ENCODE results near the gene FKRP.
"Not testable (repeated sequence)": the region's sequence is repeated elsewhere in the genome, so short reads cannot be mapped to it uniquely, and the experiment has no call there.

Gene FKRP, protein sequence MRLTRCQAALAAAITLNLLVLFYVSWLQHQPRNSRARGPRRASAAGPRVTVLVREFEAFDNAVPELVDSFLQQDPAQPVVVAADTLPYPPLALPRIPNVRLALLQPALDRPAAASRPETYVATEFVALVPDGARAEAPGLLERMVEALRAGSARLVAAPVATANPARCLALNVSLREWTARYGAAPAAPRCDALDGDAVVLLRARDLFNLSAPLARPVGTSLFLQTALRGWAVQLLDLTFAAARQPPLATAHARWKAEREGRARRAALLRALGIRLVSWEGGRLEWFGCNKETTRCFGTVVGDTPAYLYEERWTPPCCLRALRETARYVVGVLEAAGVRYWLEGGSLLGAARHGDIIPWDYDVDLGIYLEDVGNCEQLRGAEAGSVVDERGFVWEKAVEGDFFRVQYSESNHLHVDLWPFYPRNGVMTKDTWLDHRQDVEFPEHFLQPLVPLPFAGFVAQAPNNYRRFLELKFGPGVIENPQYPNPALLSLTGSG

DNA sequence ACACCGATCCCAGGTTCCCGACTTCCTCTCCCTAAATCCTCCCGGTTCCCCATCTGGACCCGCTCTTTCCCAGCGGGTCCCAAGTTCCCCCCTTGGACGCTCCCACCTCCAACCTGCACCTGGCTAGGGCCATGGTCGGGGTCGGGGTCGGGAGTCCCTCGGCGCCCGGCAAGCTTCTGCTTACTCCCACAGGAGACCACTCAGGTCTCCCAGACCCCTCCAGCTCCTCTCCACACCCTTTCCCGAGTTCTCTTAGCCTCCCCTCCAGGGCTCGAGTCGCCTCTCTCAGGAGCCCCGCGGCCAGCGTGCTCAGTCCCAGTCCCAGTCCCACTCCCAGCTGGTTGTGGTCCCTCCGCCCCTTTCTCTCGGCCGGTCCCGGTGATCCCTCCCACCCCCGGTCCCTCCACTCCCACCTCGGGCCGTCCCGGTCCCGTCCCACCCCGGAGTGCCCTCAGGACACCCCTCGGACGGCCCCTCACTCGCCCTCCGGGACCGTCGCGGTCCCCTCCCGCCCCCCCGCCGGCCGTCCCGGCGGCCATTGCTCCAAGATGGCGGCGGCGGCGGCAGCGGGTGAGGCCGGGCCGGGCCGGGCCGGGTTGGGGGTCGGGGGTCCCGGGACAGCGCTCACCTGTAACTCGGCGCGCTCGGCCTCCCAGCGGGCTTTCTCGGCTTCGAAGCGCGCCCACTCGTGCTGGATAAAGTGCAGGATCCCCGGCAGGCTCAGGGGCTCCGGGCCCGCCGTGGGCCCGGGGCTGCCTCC lies at the start of gene FKRP:
FKRP (plus strand) TSS at position 537 of the 760 bp plus-strand sequence. CDS start 9,394 bp downstream, outside the sequence.
- DNase-seq: peak; percentile 81

DNA sequence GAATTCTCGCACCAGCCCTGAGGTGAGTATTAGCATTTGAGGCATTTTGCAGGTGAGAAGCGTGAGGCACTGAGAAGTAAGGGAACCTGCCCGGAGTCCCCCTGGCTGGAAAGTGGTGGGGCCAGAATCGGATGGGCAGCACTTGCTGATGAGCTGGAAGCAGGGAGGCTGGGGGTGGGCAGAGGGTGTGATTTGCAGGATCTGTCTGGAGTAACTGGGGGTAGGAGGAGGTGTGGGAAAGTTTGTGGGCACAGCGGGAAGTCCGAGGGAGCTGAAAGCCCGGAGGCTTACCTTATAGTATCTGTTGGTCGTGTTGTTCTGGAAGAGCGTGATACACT lies 49.0 kb upstream of the FKRP start:
- DNase-seq: no peak

DNA sequence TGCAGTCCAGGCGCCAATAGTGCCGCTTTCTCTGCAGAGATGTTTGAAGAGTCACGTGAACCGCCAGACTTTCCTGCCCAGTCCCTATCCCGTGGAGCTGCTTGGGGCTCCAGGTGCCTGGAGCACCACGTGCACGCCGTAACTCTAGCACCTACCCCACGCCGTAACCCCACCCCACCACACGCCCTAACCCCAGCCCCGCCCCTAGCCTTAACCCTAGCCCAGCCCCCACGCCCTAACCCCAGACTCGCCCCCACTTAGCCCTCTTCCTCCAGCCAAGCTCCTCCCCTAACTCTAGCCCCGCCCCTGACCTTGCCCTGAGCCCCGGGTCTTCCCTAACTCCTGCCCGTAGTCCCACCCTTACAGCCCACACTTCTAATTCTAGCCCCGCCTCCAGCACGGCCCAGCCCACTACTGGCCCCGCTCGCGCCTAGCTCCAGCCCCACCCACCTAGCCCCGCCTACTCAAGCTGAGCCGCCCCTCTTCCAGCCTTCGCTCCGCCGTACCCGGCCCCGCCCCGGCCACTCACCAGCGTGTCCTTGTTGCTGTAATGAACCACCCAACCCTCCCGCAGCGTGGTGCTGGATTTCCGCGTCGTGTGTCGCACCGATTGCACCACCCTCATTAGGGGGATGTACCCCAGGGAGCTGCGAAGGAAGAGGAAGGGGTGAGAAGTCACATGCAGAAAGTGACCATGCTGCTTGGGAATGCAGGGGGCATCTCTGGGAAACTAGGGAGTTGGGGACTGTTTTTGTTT lies 48.5 kb upstream of the FKRP start:
- no peak for DNase-seq

DNA sequence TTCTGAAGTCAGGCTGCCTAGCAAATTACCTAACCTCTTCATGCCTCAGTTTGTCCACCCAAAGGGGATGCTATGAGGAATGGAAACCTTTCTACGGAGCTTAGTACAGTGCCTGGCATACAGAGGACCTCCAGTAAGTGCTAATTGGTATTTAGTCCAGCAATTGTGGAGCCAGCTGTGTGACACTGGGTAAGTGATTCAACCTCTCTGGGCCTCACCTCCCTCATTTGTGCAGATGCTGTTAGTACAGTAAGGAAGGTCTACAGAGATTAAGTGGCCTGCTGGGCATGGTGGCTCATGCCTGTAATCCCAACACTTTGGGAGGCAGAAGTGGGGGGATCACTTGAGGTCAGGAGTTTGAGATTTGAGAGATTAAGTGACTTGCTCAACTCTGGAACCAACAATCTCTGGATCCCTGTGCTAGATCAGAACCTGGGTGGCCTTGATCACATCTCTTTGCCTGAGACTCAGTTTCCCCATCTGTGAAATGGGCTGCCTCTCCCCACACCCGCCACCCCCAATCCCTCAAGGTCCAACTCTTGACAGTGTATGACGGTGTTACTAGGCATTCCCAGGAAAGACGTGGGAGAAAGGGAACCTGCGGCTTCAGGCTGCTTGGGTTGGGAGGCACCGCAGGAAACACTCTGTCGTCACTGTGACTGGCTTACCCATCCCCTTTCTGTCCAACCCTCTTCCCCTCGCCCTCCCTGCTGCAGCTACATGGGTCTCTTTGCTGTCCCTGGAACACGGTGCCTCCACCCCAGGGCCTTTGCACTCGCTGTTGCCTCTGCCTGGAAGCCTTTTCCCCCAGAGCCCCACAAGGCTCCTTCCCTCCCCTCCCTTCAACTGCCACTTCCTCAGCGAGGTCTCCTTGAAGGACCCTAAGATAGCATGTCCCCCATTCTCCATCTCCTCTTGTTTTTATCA lies 47.2 kb upstream of the FKRP start:
- DNase-seq: no peak

DNA sequence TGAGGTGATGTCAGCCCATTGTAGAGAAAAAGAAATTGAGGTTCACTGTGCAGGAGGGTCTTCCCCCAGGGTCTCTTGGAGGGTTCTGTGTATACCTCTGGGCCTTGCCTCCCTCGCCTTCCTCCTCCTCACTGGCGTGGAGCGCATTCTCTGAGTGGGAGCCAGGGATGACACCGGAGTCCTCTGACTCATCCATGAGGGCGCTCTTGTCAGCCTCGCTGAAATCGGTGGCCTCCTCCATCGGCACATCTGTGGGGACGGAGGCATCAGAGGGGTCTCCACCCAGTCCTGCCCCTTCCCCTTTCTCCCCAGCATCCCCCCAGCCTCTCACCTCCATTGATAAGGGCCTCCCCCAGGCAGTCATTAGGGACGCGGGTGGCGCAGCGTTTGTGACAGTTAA lies 45.2 kb upstream of the FKRP start:
- DNase-seq: no peak

DNA sequence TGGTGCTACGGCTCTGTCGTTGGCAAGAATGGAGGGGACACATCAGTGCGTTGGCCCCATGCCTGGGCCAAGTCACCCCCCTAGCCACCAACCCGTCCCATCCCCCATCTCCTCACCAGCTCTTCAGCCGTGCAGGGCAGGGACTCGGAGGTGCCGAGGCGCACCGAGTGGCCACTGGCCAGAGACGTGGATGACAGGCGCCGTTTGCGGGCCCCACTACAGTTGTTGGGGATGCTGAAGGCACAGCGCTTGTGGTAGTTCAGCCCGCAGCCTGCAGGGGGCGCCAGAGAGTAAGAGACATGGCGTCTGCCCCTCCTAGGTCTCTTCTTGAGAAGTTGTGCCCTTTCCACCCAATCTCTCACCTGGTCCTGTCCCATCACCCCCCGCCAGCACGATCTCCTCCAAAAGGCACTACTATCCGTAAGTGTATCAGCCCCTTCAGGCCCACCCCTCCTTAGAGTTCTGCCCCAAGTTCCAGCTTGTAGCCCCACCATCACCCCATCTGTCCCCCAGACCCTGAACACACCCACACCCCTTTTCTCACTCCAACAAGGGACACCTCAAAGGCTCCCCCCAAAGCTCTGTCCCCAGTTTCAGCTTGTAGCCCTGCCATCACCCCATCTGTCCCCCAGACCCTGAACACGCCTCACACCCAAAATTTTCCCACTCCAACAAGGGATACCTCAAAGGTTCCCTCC lies 41.3 kb upstream of the FKRP start:
- peak; percentile 95 for DNase-seq

DNA sequence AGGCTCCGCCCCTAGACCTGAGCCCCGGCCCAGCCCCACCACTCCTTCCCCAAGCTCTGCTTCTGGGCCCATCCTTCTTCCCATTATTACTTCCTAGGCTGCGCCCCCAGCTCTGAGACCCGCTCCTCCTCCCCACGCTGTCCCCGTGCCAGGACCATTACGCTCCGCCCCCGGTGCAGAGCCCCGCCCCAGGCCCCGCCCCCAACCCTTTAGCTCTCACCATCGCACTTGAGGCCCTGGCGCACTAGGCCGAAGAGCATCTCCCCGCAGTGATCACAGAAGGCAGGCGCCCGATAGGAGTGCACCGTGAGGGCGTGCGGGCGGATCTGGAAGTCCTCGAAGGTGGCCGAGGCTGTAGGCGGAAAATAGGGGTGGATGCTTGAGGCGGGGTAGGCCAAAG lies 35.2 kb upstream of the FKRP start:
- DNase-seq: no peak

DNA sequence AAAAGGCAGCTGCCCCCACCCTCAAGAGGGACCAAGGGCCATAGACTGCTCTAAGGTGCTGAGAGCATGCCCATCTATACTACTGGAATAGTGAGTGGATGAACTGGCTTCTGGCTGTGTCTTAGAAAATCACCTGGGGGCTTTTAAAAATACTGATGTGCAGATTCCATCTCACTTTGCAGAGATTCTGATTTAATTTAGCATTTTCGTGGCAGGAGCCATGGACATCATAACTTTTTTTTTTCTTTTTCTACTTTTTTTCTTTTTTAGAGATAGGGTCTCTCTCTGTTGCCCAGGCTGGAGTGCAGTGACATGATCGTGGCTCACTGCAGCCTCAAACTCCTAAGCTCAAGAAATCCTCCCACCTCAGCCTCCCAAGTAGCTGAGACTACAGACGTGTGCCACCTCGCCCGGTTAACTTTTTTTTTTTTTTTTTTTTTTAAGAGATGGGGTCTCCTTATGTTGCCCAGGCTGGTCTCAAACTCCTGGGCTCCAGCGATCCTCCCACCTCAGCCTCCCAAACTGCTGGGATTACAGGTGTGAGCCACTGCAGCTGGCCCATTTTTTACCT lies 33.0 kb upstream of the FKRP start:
- DNase-seq: not testable (repeated sequence)

DNA sequence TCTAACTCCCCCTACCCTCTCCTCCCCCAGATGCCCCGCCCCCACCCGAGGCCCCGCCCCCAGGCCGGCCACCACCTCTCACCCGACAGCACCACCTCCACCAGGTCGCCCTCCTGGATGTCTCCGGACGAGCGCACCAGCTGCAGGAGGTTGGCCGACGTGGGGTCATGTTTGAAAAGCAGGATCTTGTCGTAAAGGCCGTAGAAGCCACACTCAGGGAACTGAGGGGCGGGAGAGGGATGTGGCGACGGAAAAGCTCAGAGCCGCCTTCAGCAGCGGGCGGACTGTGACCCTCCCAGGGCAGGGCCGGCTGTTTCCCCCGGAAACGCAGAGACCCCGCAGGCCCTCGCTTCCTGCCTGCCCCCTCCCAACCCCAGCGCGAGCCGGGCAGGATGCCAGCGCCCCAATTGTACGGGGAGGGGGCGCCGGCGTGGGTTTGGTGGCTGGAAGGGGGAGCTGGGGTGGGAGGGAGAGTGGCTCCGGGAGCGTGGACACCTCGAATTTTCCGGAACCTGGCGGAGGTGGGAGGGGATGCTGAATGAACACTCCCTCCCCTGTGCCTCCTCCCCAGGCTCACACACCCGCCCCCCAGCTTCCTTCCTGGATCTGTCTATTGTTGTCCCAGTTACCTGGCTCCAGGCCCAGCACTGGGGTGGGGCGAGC lies 31.9 kb upstream of the FKRP start:
- DNase-seq: peak; percentile 93

DNA sequence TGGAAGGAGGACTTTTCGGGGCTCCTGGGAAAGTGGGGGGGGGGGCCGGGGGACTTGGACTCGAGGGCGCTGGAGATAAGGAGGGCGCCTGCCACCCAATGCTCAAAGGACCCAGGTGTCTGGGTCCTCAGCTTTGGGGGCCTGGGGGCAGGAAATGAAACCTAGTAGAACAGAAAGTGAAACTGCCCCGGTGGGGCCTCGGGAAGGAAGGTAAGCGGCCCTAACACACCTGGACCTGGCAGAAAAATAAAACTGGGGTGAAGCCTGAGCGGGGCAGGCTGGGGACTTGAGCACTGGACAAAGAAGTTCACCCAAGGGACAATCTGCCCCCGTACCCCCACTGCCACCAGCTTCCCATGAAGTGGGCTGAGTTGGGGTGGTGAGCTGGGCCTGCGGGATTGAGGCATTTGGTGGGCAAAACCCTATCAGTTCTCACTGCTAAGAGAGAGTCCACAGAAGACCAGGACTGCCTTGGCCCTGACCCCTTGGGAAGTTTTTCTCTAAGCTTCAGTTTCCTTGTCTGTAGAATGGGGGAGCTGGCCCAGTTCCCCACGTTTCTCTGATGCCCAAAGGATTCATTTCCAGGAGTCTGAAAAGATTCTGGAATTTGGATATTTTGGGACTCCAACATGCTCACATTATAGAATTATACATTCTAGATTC lies 31.3 kb upstream of the FKRP start:
- DNase-seq: peak; percentile 89

DNA sequence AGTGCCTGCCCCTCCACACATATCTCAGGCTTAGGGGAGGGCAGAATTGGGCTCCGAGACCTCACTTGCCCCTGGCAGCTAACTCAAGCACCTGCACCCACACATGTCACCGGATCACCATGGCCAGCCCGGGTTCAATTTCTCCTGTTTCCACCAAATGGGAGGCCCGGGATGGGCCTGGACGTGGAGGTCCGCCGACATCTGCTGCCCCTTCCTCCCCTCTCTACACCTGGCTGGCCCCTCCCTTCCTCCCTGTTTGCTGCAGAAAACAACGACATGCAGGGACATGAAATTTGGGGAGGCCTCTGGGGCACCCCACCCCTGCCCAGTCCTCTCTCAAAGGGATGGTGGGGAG lies 30.3 kb upstream of the FKRP start:
- no peak for DNase-seq

DNA sequence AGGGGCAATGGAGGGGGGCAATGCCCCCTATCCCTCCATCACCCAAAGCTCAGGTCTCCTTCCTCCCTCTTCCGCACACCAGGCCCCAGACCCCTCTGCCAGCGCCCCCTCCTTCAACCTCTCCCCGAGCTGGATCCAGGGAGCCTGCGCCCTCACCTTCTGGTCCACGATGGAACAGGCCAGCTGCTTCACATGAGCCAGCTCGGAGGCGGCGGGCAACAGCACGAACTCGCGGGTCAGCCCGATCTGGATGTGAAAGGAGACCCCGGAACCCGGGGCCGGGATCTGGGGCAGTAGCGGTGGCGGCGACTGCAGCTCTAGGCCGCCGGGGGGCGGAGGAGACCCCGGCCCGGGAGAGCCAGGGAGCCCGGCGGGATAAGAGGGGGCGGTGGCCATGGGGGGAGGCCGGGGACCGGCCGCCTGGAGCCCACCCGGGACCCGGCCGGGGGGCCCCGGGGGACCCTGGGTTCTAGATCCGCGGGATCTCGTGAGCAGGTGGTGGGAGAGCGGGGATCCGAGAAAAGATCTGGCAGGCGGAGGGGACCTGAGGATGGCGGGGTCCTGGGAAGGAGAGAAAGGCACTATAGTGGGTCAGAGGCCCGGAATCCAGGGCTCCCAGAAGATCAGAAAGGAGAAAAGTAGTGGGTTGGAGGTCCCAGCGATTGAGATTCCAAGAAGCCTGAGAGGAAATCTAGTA lies 29.7 kb upstream of the FKRP start:
- DNase-seq: peak; percentile 70

DNA sequence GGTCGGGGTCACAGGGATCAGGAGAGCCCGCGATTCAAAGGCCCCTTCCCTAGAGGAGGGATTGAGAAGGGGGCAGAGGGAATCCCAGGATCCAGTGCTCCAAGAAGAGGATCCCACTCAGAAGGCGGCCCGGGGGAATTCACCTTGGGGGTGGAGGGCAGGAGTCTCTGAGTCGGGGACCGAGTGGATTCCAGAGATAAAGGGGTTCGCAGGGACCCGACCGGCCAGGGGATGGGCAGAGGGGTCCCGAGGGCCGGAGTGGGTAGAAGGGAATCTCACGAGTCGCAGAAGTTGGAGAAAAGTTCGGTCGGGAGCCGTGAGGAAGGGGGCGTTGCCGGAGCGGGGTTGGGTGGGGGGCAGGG lies 29.2 kb upstream of the FKRP start:
- DNase-seq: no peak

DNA sequence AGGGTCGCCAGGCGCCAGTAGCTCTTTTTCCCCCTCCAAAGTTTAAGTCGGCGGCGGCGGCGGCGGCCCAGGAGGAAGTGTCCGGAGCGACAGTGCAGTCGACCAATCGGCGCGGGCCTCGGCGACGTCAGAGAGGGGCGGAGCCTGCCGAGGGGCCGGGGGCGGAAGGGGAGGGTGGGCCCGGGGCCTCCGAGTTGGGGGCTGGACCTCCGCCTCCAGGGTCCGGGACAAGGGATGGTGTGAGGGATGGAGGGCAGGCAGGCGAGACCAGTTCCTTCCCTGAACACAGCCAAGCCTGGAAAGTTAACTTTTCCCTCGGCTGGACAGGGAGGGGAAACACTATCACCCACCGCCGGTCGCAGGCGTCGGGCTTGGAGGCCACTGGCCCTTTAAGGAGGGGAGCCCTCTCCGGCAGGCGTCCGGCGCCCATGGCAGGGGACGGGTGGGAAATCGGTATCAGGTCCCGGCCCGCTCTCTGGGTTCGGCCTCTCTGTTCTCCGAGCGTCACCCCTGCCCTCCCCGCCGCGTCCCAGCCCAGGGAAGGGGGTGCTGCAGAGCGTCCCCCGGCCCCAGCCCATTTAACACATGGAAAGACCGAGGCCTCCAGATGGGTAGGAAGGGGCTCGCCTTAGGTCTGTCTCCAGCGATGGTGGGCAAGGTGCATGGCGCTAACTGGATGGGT lies 28.7 kb upstream of the FKRP start, which contains the start of gene PRKD2:
PRKD2 (minus strand) TSS at position 81 of the 682 bp plus-strand sequence. CDS start 744 bp downstream, outside the sequence.
- DNase-seq: peak; percentile 96

DNA sequence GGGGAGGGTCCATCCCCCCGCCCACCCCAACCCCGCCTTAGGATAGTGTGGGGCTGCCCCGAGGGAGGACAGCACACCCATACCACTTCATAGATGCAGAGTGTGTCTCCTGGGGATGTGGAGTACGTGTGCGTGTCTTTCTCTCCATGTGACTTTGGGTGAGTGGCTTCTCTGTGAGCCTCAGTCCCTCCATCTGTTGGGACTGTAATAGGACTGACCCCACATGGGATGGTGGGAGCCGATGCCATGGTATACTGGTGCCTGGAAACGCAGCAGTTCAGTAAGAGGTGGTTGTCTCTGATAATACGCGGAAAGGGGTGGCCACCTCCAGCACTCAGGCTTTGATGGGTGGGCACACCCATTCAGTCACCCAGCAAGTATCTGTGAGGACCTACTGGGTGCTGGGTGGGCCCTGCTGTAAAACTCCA lies 28.1 kb upstream of the FKRP start:
- peak; percentile 74 for DNase-seq

DNA sequence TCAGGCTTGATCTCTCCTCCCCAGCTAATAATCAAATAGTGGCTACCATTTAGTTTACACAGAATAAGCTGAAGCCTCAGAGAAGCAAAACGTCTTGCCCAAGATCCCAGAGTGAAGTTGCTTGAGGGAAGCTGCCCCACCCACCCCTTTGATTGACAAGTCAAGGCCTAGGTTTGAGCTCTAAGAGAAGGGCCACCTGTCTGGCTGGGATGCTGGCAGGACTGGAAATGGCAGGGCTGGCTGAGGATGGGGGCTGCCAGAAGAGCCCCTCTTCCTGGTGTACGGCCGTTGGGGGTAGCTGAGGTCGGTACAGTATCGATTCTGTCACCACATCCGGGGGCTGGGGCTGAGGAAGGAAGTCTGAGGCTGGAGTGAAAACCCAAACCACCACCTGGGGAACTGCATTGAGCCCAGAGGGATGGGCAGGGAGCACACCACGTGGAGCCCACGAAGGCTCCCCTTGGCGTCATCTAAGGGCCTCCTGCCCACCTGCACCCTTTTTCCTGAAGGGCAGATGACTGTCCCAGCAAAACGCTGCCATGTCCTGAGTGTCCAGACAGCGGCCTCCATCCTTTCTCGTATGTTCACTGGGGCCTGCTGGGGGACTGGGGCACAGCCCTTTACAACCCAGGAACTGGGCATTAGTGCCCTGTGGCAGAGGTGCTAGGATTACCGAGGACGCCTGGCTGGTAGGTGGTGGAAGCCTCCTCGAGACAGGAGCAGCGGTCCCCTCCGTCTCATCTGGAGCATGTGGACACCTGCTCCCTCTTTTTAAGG lies 27.5 kb upstream of the FKRP start:
- peak; percentile 88 for DNase-seq

DNA sequence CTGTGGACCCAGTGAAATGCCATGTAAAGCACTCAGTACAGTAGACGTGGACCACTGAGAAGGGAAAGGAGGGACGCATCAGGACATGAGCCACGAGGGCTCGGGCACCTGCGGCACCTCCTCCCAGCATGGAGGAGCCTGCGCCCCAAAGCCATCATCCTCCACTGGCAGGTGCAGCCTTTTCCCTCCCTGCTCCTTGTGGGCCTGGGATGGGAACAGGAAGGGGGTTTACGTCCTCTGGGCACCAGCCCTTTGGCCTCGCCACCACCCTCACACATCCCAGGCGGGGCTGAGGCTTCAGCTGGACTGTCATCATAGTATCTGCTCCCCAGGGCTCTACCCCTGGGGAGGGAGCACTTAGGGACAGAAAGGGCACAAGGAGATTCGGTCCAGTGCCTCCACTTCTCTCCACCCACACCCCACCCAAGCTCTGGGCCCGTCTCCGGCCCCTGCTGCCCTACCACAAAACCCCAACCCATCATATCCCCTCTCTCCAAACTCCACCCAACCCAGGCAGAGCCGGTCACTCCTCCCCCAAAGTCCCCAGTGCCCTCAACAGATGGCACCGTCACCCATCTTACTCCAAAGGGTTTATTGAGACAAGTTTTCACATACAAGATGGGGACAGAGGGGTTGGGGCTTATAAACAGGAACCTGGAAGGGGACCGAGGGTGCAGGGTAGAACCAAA lies 26.8 kb upstream of the FKRP start:
- DNase-seq: no peak
